Endothelial cell of umbilical vein (primary cell): ENCODE results near the gene TNN. TPM values are rescaled to one million over a fixed set of nuclear protein-coding genes. Genes with fewer than 3 reads are reported as not detected.

Experiments used
- BruUV-seq: library from RNA; stranded (reverse); fragments of 400-500 nt; replicated peaks from 2 replicates; lab custom pipeline; 2021; lab: Mats Ljungman, UMichigan
- CTCF ChIA-PET: fragments of 300-600, 350-600 bp; sonication (Branson Sonifier 250); formaldehyde crosslinking; loops from one replicate; lab custom pipeline; 2021; ENCODE audit warnings: antibody characterized with exemption, inconsistent platforms; lab: Charles Lee
- POLR2A ChIA-PET: fragments of 300-600, 350-600 bp; sonication (Branson Sonifier 250); formaldehyde crosslinking; loops from one replicate; lab custom pipeline; 2021; ENCODE audit warnings: antibody characterized with exemption, inconsistent platforms; lab: Charles Lee
- DNase-seq: peaks from one replicate; pipeline ENCODE4 v3.0.0-alpha.2; 2011; ENCODE audit warnings: low read depth, low spot score
- FAIRE-seq: peaks from 2 replicates; lab custom pipeline; 2011; peaks lifted over from hg19 to GRCh38; lab: Jason Lieb, UNC
- H2AFZ ChIP-seq: 2 replicates; pipeline ENCODE4 v1.6.0; 2012; ENCODE audit warnings: low read depth, low read length, control low read depth, inconsistent platforms
- H3K27ac ChIP-seq: 2 replicates; pipeline ENCODE4 v1.5.1; 2011; ENCODE audit warnings: low read depth, mild to moderate bottlenecking, control low read depth, low read length, moderate library complexity; ENCODE audit not compliant: insufficient read depth
- H3K27me3 ChIP-seq, 2 experiments: 2 replicates each; pipeline versions ENCODE4 v1.6.0 to v1.6.1; 2011; ENCODE audit warnings: low read length in 2 of 2, mixed read lengths in 1 of 2; ENCODE audit not compliant: control insufficient read depth in 2 of 2, insufficient read depth in 2 of 2
- H3K36me3 ChIP-seq, 2 experiments: 2 replicates in 1 of 2; 3 replicates in 1 of 2; pipeline ENCODE4 v1.5.1; 2011; ENCODE audit warnings: low read length in 2 of 2, mild to moderate bottlenecking in 1 of 2, moderate library complexity in 1 of 2; ENCODE audit not compliant: control insufficient read depth in 2 of 2, insufficient read depth in 2 of 2; ENCODE audit errors: extremely low read depth in 1 of 2
- H3K4me1 ChIP-seq: 3 replicates; pipeline ENCODE4 v1.5.1; 2011; ENCODE audit warnings: mild to moderate bottlenecking, low read length; ENCODE audit not compliant: control insufficient read depth, insufficient read depth; ENCODE audit errors: extremely low read depth
- H3K4me2 ChIP-seq: 2 replicates; pipeline ENCODE4 v1.6.1; 2011; ENCODE audit warnings: low read length, control low read depth, mixed read lengths; ENCODE audit not compliant: insufficient read depth
- H3K4me3 ChIP-seq, 3 experiments: fragments of 200-600 bp in 1 of 3; sonication (generic), shearing (Covaris generic) in 1 of 3; replicated peaks in 1 of 3; 2 replicates each; pipeline ENCODE4 v1.5.1; 2011 to 2016; ENCODE audit warnings: control low read depth in 3 of 3, low read length in 3 of 3, mild to moderate bottlenecking in 2 of 3, inconsistent platforms in 1 of 3, low read depth in 1 of 3, moderate library complexity in 1 of 3; ENCODE audit not compliant: insufficient read depth in 1 of 3
- H3K79me2 ChIP-seq: 2 replicates; pipeline ENCODE4 v1.6.0; 2012; ENCODE audit warnings: low read length, inconsistent platforms; ENCODE audit not compliant: control insufficient read depth, insufficient read depth
- H3K9ac ChIP-seq: replicated peaks from 2 replicates; pipeline ENCODE3; 2011; ENCODE audit warnings: low read length, control low read depth; ENCODE audit not compliant: insufficient read depth; ENCODE audit errors: extremely low read depth
- H3K9me1 ChIP-seq: replicated peaks from 3 replicates; pipeline ENCODE4 v1.6.0; 2011; ENCODE audit warnings: mild to moderate bottlenecking, low read length; ENCODE audit not compliant: control insufficient read depth, insufficient read depth; ENCODE audit errors: extremely low read depth
- H3K9me3 ChIP-seq: replicated peaks from 2 replicates; pipeline ENCODE4 v1.5.1; 2012; ENCODE audit warnings: low read length, inconsistent platforms; ENCODE audit not compliant: control insufficient read depth, insufficient read depth
- H4K20me1 ChIP-seq: replicated peaks from 2 replicates; pipeline ENCODE3; 2011; ENCODE audit warnings: mild to moderate bottlenecking, low read length; ENCODE audit not compliant: control insufficient read depth, insufficient read depth; ENCODE audit errors: extremely low read depth
- EZH2 ChIP-seq: IDR thresholded peaks from 2 replicates; pipeline ENCODE4 v1.6.1; 2012; ENCODE audit warnings: borderline replicate concordance, low read depth, mild to moderate bottlenecking, moderate library complexity, low read length, inconsistent platforms; ENCODE audit not compliant: severe bottlenecking
- FOS ChIP-seq: IDR thresholded peaks from 2 replicates; pipeline ENCODE4 v1.6.1; 2011; ENCODE audit warnings: mild to moderate bottlenecking, low read length, moderate library complexity, borderline replicate concordance; ENCODE audit not compliant: insufficient read depth
- JUN ChIP-seq: IDR thresholded peaks from 2 replicates; pipeline ENCODE4 v1.6.1; 2011; ENCODE audit warnings: borderline replicate concordance, low read depth; ENCODE audit not compliant: insufficient read length, insufficient read depth
- MYC ChIP-seq: IDR thresholded peaks from one replicate; pipeline ENCODE4 v1.6.1; 2011; ENCODE audit warnings: mild to moderate bottlenecking, low read depth, low read length
- dilution Hi-C: fragments of 300-500 bp; cut with MboI; formaldehyde crosslinking; loops from one replicate; pipeline ENCODE4 v1.15.0; 2019; ENCODE audit warnings: low sequenced_read_pairs; ENCODE audit not compliant: extremely low pct_ligation_motif_present
- intact Hi-C: fragments of 100-400 bp; cut with micrococcal nuclease; formaldehyde crosslinking; loops from one replicate; pipeline ENCODE4 v1.10.0; 2022
- polyA plus RNA-seq, 4 experiments: library from polyadenylated mRNA; depleted of rRNA in 3 of 4; stranded (reverse) in 3 of 4; unstranded in 1 of 4; fragments of >200 nt; gene quantifications; 2 replicates each; pipeline versions ENCODE4 v1.2.1 to v1.2.3, GENCODE V29; 2011 to 2012; ENCODE audit warnings: missing spikeins in 1 of 4
- small RNA-seq: library from RNA; depleted of rRNA; stranded (forward); fragments of <200 nt; gene quantifications from one replicate; pipeline ENCODE3, GENCODE V24; 2012; ENCODE audit warnings: low replicate concordance, low read depth; ENCODE audit not compliant: insufficient read depth, insufficient read length
- total RNA-seq: library from RNA; stranded (reverse); gene quantifications from 2 replicates; pipeline ENCODE4 v1.2.3, GENCODE V29; 2021
- TF ChIP-seq, protein P1 (sequence below), 2 donors: IDR thresholded peaks; 1 replicate in 1 of 2; 2 replicates in 1 of 2; pipeline ENCODE4 v1.5.1; 2011; ENCODE audit warnings: low read length in 2 of 2, mild to moderate bottlenecking in 2 of 2, moderate library complexity in 2 of 2, control low read depth in 1 of 2, inconsistent platforms in 1 of 2, low read depth in 1 of 2; ENCODE audit not compliant: insufficient read depth in 1 of 2; ENCODE audit errors: extremely low read depth in 1 of 2

Gene TNN
- total and polyA plus RNA-seq, 2 donors (not counting 3 experiments of a cell fraction or from before 2014, with no cell fraction given): not detected

DNA sequence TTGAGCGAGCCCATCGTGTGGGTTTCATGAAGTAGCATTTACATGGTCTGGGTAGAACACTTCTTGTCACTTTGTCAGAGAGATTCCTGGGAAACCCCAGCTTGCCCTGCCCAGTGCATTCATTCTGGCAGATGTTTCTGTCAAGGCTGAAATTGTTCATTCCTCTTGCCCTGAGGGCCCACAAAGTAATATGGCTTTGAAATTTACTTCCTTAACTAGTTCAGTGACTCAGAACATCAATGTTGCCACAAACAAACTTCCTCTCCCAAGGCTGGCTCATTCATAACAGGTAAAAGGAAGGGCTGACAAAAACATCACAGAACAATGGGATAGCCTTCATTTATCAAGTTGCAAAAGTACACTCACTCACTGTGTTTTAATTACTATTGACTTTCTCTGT lies 129.9 kb downstream of the TNN start:
- H3K27me3 ChIP-seq: no peaks in the 10 kb centered on the region
- H4K20me1 ChIP-seq: no peaks in the 10 kb centered on the region
- peaks cover 46% of the 10 kb centered on the region for H3K4me1 ChIP-seq
- H3K79me2 ChIP-seq: no peaks in the 10 kb centered on the region
- BruUV-seq: no TSS peak
- dilution Hi-C loops: no loop called here
- H3K9me3 ChIP-seq: no peaks in the 10 kb centered on the region
- peak overlapping the region; percentile 8 for H3K9ac ChIP-seq
- CTCF ChIA-PET: interaction anchor here (0.9 kb wide), 1 partner anchor 46 kb away, joined by 3 read pairs; no protein-coding TSS in a partner anchor
- peak overlapping the region; percentile 46 for H3K4me2 ChIP-seq
- DNase-seq (peak; percentile 87), FAIRE-seq (peak; percentile 94)
- H3K27ac ChIP-seq: peak overlapping the region; percentile 68
- no peak overlapping the region for H2AFZ ChIP-seq
- POLR2A ChIA-PET: no interaction called here
- TF ChIP-seq JUN (peak; percentile 62), EZH2 (no peak), MYC (no peak), FOS (peak; percentile 85)
- TF ChIP-seq, protein P1, sequence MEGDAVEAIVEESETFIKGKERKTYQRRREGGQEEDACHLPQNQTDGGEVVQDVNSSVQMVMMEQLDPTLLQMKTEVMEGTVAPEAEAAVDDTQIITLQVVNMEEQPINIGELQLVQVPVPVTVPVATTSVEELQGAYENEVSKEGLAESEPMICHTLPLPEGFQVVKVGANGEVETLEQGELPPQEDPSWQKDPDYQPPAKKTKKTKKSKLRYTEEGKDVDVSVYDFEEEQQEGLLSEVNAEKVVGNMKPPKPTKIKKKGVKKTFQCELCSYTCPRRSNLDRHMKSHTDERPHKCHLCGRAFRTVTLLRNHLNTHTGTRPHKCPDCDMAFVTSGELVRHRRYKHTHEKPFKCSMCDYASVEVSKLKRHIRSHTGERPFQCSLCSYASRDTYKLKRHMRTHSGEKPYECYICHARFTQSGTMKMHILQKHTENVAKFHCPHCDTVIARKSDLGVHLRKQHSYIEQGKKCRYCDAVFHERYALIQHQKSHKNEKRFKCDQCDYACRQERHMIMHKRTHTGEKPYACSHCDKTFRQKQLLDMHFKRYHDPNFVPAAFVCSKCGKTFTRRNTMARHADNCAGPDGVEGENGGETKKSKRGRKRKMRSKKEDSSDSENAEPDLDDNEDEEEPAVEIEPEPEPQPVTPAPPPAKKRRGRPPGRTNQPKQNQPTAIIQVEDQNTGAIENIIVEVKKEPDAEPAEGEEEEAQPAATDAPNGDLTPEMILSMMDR (IDR thresholded peaks at IDR 0.05; ENCODE audit: extremely low read depth in 1 of 2, insufficient read depth in 1 of 2, low read depth in 1 of 2, low read length in 2 of 2): no peak
- no peak overlapping the region for H3K4me3 ChIP-seq
- H3K36me3 ChIP-seq: no peaks in the 10 kb centered on the region
- no peaks in the 10 kb centered on the region for H3K9me1 ChIP-seq
- intact Hi-C loops: loop anchor here (1.0 kb wide), 2 partner anchors 28 to 120 kb away; no protein-coding TSS in a partner anchor

Small RNAs within 50 kb of the gene (small RNA-seq; reads per million reads assigned to genes)
- gene RF00019: not detected

Other genes starting within 250 kb of the TNN start
- 149 and 173 TPM in 2 replicates for gene CACYBP, start 67.9 kb upstream of the TNN start, total RNA-seq
- 14.7 and 29.5 TPM in 2 replicates for gene CACYBP, start 67.9 kb upstream of the TNN start, polyA plus RNA-seq
- gene MRPS14, start 44.4 kb upstream of the TNN start, total RNA-seq: 31.6 and 31.8 TPM in 2 replicates
- 24.7 and 29.5 TPM in 2 replicates for gene MRPS14, start 44.4 kb upstream of the TNN start, polyA plus RNA-seq
- 10.9 and 21.5 TPM in 2 replicates for gene KIAA0040, start 124.9 kb downstream of the TNN start, total RNA-seq
- gene KIAA0040, start 124.9 kb downstream of the TNN start, polyA plus RNA-seq: 7.3 and 8.3 TPM in 2 replicates